Heart right ventricle (tissue), 16 donors: Measurements from ENCODE around the gene ARL8A. TPM values are rescaled to one million over a fixed set of nuclear protein-coding genes. Genes with fewer than 3 reads are reported as not detected.

Source experiments
- ATAC-seq, 8 donors: fragments of 200-7000 bp; cut with Tn5 transposase; one replicate each; pipeline ENCODE4 v1.9.1; 2020; ENCODE audit warnings: mild to moderate bottlenecking in 8 of 8, moderate library complexity in 8 of 8, moderate number of reproducible peaks in 1 of 8
- DNase-seq, 2 donors: peaks; one replicate each; pipeline ENCODE4 v3.0.0-alpha.2; 2020
- H3K27ac ChIP-seq, 10 donors: fragments of 200-600 bp; sonication (generic) in 2 of 10; one replicate each; pipeline versions ENCODE4 v1.5.0 to v1.8.0; 2020 to 2022; ENCODE audit warnings: mild to moderate bottlenecking in 3 of 10
- H3K27me3 ChIP-seq, 7 donors: fragments of 200-600 bp; one replicate each; pipeline ENCODE4 v1.8.0; 2021 to 2022; ENCODE audit warnings: mild to moderate bottlenecking in 2 of 7
- H3K36me3 ChIP-seq, 9 donors: fragments of 200-600 bp; sonication (generic) in 1 of 9; one replicate each; pipeline versions ENCODE4 v1.5.0 to v1.8.0; 2020 to 2022; ENCODE audit warnings: mild to moderate bottlenecking in 2 of 9
- H3K4me1 ChIP-seq, 9 donors: fragments of 200-600 bp; sonication (generic) in 1 of 9; one replicate each; pipeline versions ENCODE4 v1.5.0 to v1.8.0; 2020 to 2022; ENCODE audit warnings: mild to moderate bottlenecking in 4 of 9
- H3K4me3 ChIP-seq, 10 donors: fragments of 200-600 bp; sonication (generic) in 2 of 10; one replicate each; pipeline versions ENCODE4 v1.5.0 to v1.8.0; 2020 to 2022; ENCODE audit warnings: mild to moderate bottlenecking in 7 of 10, moderate library complexity in 2 of 10
- H3K9me3 ChIP-seq, 11 donors: fragments of 200-600 bp in 10 of 11; sonication (generic) in 2 of 11; one replicate each; pipeline versions ENCODE4 v1.5.0 to v1.8.0; 2013 to 2022; ENCODE audit warnings: mild to moderate bottlenecking in 2 of 11, control low read depth in 1 of 11, moderate library complexity in 1 of 11
- CTCF ChIP-seq, 9 donors: fragments of 200-600 bp; sonication (generic) in 2 of 9; IDR thresholded peaks; one replicate each; pipeline versions ENCODE4 v1.5.0 to v1.8.0; 2021 to 2022; ENCODE audit warnings: antibody characterized with exemption in 9 of 9, mild to moderate bottlenecking in 5 of 9, moderate library complexity in 1 of 9
- WGBS, 2 donors: extraction: QIAGEN DNeasy Blood & Tissue Kit; methylation state at CpG; one replicate each; pipeline ENCODE4 v1.1.7; 2013; ENCODE audit warnings: inconsistent platforms in 1 of 2; 5-methylcytosine and 5-hydroxymethylcytosine counted together
- intact Hi-C, 10 donors: fragments of 100-400 bp; cut with DNase I; formaldehyde crosslinking; loops; one replicate each; pipeline versions ENCODE4 v1.11.1 to v1.14.2; 2022
- polyA plus RNA-seq, 2 donors: library from polyadenylated mRNA; stranded (reverse); fragments of 200-250 nt; gene quantifications; one replicate each; pipeline ENCODE4 v1.2.3, GENCODE V29; 2013
- total RNA-seq, 10 donors: library from RNA; stranded (reverse); fragmentation: NEBNext Ultra II Directional in 3 of 10; extraction: Animal tissue kit (Norgen Biotek cat#: 25700) in 3 of 10; gene quantifications; one replicate each; pipeline versions ENCODE4 v1.2.1 to v1.2.4, GENCODE V29; 2021 to 2023
- donor health status: Arrhythmogenic right ventricular cardiomyopathy.
- donor health status: ischemic (EF 13 %, LVEDD 7.1; RV severe dilation, severe dysfunction).
- donor health status: healthy with polysubstance abuse.
- donor health status: DM: no; HTN: yes; CAD: no.
- donor health status: DM: no; HTN: no; CAD: no.
- donor health status: ischemic (EF 25% LVEDD 6.9; RV normal size, moderate dysfunction).
- donor health status: ischemic (EF 25% LVEDD 5.7; RV mildly dilated, moderate dysfunction).
- donor health status: healthy.
- donor health status: DM: yes; HTN: yes; CAD: no.
- donor health status: Ischemic cardiomyopathy.
- donor health status: ischemic (EF 35%, LVEDD 5.7; RV mildly dilated, moderate dysfunction).
- donor health status: nonischemic (EF 11% LVEDD 7.7; RV severe dilation, severe dysfunction).
- donor health status: DM: yes; HTN: yes; CAD: no.
- donor health status: PGD.
- donor health status: ischemic (EF 29% LVEDD 5.4; RV normal size, mild dysfunction).
- donor health status: nonischemic (EF 23%, LVEDD 6.1; RV moderate dilation, normal function).

ARL8A gene
- total and polyA plus RNA-seq, 12 donors, result 21.5 to 92.7 (median 78.0) TPM

GRCh38 chr1:202135221-202135721, 9.3 kb downstream of the ARL8A start:
- Histone ChIP-seq H3K9me3 (no peaks in the 10 kb centered on the region), H3K4me3 (no peak overlapping the region), H3K4me1 (peaks cover 4 to 37% (median 19%) of the 10 kb centered on the region in 9 donors), H3K27ac (peak overlapping the region in 1 of 10 donors; percentile 12), H3K27me3 (no peaks in the 10 kb centered on the region), H3K36me3 (peaks cover 0 to 74% (median 38%) of the 10 kb centered on the region in 9 donors)
- TF ChIP-seq CTCF (IDR thresholded peaks at IDR 0.05), result peak; percentile 79 to 92 (median 89)
- WGBS, 2 donors, result 40 to 45% methylated on average over 15 of the region's 15 CpGs
- DNase-seq (peak; percentile 31 to 36), ATAC-seq (peak; percentile 15 to 74 (median 62))
- intact Hi-C loops, result loop anchor here in 5 of 10 donors (1.0 to 10.0 kb wide), 3 partner anchors 126 to 240 kb away; no protein-coding TSS in a partner anchor

GRCh38 chr1:202134645-202135172, 9.8 kb downstream of the ARL8A start:
- DNase-seq (no peak), ATAC-seq (no peak)
- Histone ChIP-seq H3K9me3 (no peaks in the 10 kb centered on the region), H3K27me3 (no peaks in the 10 kb centered on the region), H3K36me3 (peaks cover 0 to 74% (median 38%) of the 10 kb centered on the region in 9 donors), H3K27ac (peak overlapping the region in 1 of 10 donors; percentile 12), H3K4me1 (peaks cover 4 to 40% (median 19%) of the 10 kb centered on the region in 9 donors), H3K4me3 (no peak overlapping the region)
- 85 to 89% methylated on average over 13 of the region's 13 CpGs for WGBS, 2 donors
- intact Hi-C loops, result loop anchor here in 5 of 10 donors (1.0 to 10.0 kb wide), 3 partner anchors 125 to 240 kb away; no protein-coding TSS in a partner anchor
- no peak for TF ChIP-seq CTCF (IDR thresholded peaks at IDR 0.05)

GRCh38 chr1:202133989-202134388, 10.5 kb downstream of the ARL8A start:
- Histone ChIP-seq H3K36me3 (peaks cover 0 to 71% (median 38%) of the 10 kb centered on the region in 9 donors), H3K9me3 (no peaks in the 10 kb centered on the region), H3K4me1 (peaks cover 4 to 41% (median 19%) of the 10 kb centered on the region in 9 donors), H3K27ac (peak overlapping the region in 2 of 10 donors; percentile 6), H3K27me3 (no peaks in the 10 kb centered on the region), H3K4me3 (no peak overlapping the region)
- intact Hi-C loops, result loop anchor here in 2 of 10 donors (5.0 to 10.0 kb wide), 2 partner anchors 127 to 239 kb away; no protein-coding TSS in a partner anchor
- ATAC-seq, result no peak
- DNase-seq, result no peak
- 95 to 96% methylated on average over 5 of the region's 5 CpGs for WGBS, 2 donors
- no peak for TF ChIP-seq CTCF (IDR thresholded peaks at IDR 0.05)

GRCh38 chr1:202133496-202133895, 11.0 kb downstream of the ARL8A start:
- ATAC-seq (peak in 1 of 8 donors; percentile 5), DNase-seq (no peak)
- Histone ChIP-seq H3K4me3 (no peak overlapping the region), H3K36me3 (peaks cover 0 to 67% (median 38%) of the 10 kb centered on the region in 9 donors), H3K27ac (peak overlapping the region in 3 of 10 donors; percentile 6 to 73 (median 6)), H3K27me3 (no peaks in the 10 kb centered on the region), H3K4me1 (peaks cover 4 to 41% (median 19%) of the 10 kb centered on the region in 9 donors), H3K9me3 (no peaks in the 10 kb centered on the region)
- intact Hi-C loops, result loop anchor here in 2 of 10 donors (5.0 to 10.0 kb wide), 2 partner anchors 126 to 239 kb away; no protein-coding TSS in a partner anchor
- no peak for TF ChIP-seq CTCF (IDR thresholded peaks at IDR 0.05)
- 82 to 87% methylated on average over 8 of the region's 8 CpGs for WGBS, 2 donors
